Activated CD8-positive, alpha-beta T cell treated with anti-CD3 and anti-CD28 coated beads, Interleukin-2, amount 10 ng/mL, durations not matched to agents 7 days and 5 days (primary cell): ENCODE results near the gene TTLL5. TPM values are rescaled to one million over a fixed set of nuclear protein-coding genes. Genes with fewer than 3 reads are reported as not detected.
"Not testable (repeated sequence)": the region's sequence is repeated elsewhere in the genome, so short reads cannot be mapped to it uniquely, and the experiment has no call there.

ENCODE experiments used
- ATAC-seq: fragments of 150-1000 bp; cut with Tn5 transposase; one replicate; pipeline ENCODE4 v1.10.0; 2021; ENCODE audit warnings: moderate library complexity
- CTCF ChIA-PET: fragments of 350-600 bp; sonication (Branson Sonifier 250); formaldehyde crosslinking; loops from one replicate; lab custom pipeline; 2021; ENCODE audit warnings: antibody characterized with exemption; lab: Charles Lee
- POLR2A ChIA-PET: fragments of 350-600 bp; sonication (Branson Sonifier 250); formaldehyde crosslinking; loops from one replicate; lab custom pipeline; 2021; ENCODE audit warnings: antibody characterized with exemption; lab: Charles Lee
- DNase-seq: peaks from one replicate; pipeline ENCODE4 v3.0.0-alpha.2; 2020
- H3K27ac Mint-ChIP-seq: one replicate; pipeline ENCODE4 v1.8.0; 2021; ENCODE audit warnings: mild to moderate bottlenecking, mixed read lengths
- H3K27me3 Mint-ChIP-seq: one replicate; pipeline ENCODE4 v1.8.0; 2021; ENCODE audit warnings: low read depth, mixed read lengths
- H3K36me3 Mint-ChIP-seq: one replicate; pipeline ENCODE4 v1.8.0; 2021; ENCODE audit warnings: low read depth, mixed read lengths
- H3K4me1 Mint-ChIP-seq: one replicate; pipeline ENCODE4 v1.8.0; 2021; ENCODE audit warnings: low read depth, mixed read lengths
- H3K4me3 Mint-ChIP-seq: one replicate; pipeline ENCODE4 v1.8.0; 2021; ENCODE audit warnings: mild to moderate bottlenecking, mixed read lengths
- H3K9me3 Mint-ChIP-seq: one replicate; pipeline ENCODE4 v1.8.0; 2022; ENCODE audit warnings: mixed read lengths; ENCODE audit not compliant: insufficient read depth
- total RNA-seq, 2 experiments: library from RNA; stranded (reverse); gene quantifications; one replicate each; pipeline ENCODE4 v1.2.3, GENCODE V29; 2021

TTLL5 gene
- total RNA-seq, 2 experiments from 2014 or later, result 40.1 to 45.0 TPM

DNA sequence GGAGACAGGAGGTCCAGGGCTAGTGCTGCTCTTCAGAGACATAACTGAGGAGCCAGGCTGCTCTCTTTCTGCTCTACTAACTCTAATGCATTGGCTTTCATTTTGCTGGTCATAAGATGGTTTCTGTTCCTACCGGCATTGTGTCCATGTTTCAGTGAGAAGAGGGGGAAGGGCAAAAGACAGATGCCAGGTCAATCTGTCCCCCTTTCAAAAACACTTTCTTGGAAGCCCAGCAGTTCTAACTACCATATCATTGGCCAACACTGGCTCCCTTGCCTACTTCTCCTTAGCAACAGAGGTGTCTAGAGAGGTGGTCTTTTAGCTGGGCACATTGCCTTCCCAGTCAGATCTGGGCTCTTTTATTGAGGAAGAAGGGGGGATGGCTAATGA is 256.9 kb downstream of the TTLL5 start:
- H3K27me3 Mint-ChIP-seq, result no peaks in the 10 kb centered on the region
- H3K27ac Mint-ChIP-seq, result no peak overlapping the region
- no peaks in the 10 kb centered on the region for H3K9me3 Mint-ChIP-seq
- no peaks in the 10 kb centered on the region for H3K4me1 Mint-ChIP-seq
- H3K4me3 Mint-ChIP-seq, result no peak overlapping the region
- ATAC-seq (no peak), DNase-seq (no peak)
- ChIA-PET CTCF (interaction anchor here (3.5 kb wide), 1 partner anchor 10 kb away, joined by 28 read pairs; no protein-coding TSS in a partner anchor), POLR2A (no interaction called here)
- H3K36me3 Mint-ChIP-seq, result no peaks in the 10 kb centered on the region

DNA sequence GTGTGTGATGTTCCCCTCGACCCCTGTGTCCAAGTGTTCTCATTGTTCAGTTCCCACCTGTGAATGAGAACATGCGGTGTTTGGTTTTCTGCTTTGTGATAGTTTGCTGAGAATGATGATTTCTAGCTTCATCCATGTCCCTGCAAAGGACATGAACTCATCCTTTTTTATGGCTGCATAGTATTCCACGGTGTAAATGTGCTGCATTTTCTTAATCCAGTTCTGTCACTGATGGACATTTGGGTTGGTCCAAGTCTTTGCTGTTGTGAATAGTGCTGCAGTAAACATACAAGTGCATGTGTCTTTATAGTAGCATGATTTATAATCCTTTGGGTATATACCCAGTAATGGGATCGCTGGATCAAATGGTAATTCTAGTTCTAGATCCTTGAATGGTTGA is 259.4 kb downstream of the TTLL5 start:
- DNase-seq, H3K27me3 Mint-ChIP-seq, H3K27ac Mint-ChIP-seq, ATAC-seq, H3K4me3 Mint-ChIP-seq, H3K4me1 Mint-ChIP-seq, H3K36me3 Mint-ChIP-seq, CTCF ChIA-PET, POLR2A ChIA-PET, H3K9me3 Mint-ChIP-seq: not testable (repeated sequence)

DNA sequence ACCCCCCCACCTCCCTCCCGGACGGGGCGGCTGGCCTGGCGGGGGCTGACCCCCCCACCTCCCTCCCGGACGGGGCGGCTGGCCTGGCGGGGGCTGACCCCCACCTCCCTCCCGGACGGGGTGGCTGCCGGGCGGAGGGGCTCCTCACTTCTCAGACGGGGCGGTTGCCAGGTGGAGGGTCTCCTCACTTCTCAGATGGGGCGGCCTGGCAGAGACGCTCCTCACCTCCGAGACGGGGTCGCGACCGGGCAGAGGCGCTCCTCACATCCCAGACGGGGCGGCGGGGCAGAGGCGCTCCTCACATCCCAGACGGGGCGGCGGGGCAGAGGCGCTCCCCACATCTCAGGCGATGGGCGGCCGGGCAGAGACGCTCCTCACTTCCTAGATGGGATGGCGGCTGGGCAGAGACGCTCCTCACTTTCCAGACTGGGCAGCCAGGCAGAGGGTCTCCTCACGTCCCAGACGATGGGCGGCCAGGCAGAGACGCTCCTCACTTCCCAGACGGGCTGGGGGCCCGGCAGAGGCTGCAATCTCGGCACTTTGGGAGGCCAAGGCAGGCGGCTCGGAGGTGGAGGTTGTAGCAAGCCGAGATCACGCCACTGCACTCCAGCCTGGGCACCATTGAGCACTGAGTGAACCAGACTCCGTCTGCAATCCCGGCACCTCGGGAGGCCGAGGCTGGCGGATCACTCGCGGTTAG is 264.2 kb downstream of the TTLL5 start:
- H3K36me3 Mint-ChIP-seq, H3K4me1 Mint-ChIP-seq, H3K9me3 Mint-ChIP-seq, CTCF ChIA-PET, H3K27ac Mint-ChIP-seq, H3K27me3 Mint-ChIP-seq, DNase-seq, ATAC-seq, POLR2A ChIA-PET, H3K4me3 Mint-ChIP-seq: not testable (repeated sequence)

DNA sequence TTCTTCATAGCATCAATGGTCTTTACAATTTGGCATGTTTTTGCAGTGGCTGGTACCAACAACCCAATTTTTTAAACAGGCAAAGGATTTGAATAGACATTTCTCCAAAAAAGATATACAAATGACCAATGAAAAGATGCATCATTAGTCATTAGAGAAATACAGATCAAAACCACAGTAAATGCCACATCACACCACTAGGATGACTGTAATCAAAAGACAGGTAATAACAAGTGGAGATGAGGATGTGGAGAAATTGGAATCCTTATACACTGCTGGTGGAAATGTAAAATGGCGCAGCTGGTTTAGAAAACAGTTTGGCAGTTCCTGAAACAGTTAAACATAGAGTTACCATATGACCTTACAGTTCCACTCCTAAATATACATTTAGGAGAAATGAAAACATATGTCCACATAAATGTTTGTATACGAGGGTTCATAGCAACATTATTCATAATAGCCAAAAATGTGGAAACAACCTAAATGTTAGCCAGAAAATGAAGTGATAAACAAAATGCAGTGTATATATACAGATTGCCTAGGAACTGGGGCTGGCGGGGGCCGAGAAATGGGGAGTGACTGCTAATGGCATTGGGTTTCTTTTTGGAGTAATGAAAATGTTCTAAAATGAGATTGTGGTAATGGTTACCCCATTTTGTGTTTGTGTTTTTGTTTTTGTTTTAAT is 265.5 kb downstream of the TTLL5 start:
- DNase-seq (no peak), ATAC-seq (no peak)
- Mint-ChIP-seq H3K9me3 (no peaks in the 10 kb centered on the region), H3K4me1 (no peaks in the 10 kb centered on the region), H3K4me3 (no peak overlapping the region), H3K36me3 (no peaks in the 10 kb centered on the region), H3K27me3 (no peaks in the 10 kb centered on the region), H3K27ac (no peak overlapping the region)
- ChIA-PET POLR2A (no interaction called here), CTCF (no interaction called here)

DNA sequence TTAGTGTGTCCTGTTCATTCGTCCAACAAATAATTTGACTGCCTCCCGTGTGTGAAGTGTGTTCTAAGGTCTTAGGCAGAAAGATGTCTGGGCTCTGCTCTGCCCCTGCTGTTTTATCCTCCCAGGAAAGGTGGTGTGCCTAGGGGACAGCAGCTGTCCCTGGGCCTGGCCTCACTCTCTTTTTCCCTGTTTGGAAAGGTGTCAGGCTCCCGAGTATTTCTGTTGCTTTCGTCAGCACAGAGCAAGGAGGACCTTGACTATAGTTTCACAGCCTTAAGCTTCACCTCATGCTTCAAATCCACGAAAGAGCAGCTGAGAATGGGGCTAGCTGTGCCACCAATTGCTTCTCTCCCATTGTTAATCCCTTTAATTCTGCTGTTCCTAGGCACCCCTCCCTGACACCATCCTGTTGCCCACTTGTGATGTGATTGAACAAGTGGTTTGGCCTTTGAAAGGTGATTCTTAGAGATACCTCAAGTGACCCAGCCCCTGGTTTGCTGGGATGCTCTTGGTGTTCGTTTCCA is 266.6 kb downstream of the TTLL5 start:
- Mint-ChIP-seq H3K9me3 (no peaks in the 10 kb centered on the region), H3K36me3 (no peaks in the 10 kb centered on the region), H3K27me3 (no peaks in the 10 kb centered on the region), H3K4me3 (no peak overlapping the region), H3K27ac (no peak overlapping the region), H3K4me1 (no peaks in the 10 kb centered on the region)
- ChIA-PET CTCF (interaction anchor here (1.1 to 1.2 kb wide), 2 partner anchors 21 to 51 kb away, joined by 3 to 4 read pairs; no protein-coding TSS in a partner anchor), POLR2A (no interaction called here)
- ATAC-seq (no peak), DNase-seq (no peak)

DNA sequence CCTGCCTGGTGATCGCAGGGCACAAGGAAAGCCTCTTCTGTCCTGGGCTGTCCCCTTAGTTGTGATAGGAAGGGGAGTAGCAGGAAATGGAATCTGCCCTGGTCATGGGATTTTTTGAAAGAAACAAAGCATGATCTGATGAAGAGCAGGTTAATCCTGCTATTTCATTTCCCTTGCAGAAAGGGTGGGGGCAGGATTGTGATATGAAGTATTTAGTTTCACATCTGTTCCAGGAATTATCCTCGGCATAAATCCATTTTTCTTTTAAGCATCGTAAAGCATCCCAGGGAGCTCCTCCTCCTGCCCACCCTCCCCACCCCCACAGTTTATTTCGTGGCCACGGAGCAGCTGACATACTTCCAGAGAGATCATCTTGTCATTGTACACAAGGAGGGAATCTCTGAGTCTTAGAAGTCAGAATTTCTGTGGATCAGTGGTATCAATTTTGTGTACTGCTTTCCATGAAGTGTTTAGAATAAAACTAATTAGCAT is 267.7 kb downstream of the TTLL5 start:
- ChIA-PET CTCF (interaction anchor here (1.2 kb wide), 1 partner anchor 50 kb away, joined by 3 read pairs; no protein-coding TSS in a partner anchor), POLR2A (no interaction called here)
- Mint-ChIP-seq H3K27me3 (no peaks in the 10 kb centered on the region), H3K4me3 (no peak overlapping the region), H3K4me1 (no peaks in the 10 kb centered on the region), H3K36me3 (no peaks in the 10 kb centered on the region), H3K9me3 (no peaks in the 10 kb centered on the region), H3K27ac (no peak overlapping the region)
- DNase-seq, result no peak
- no peak for ATAC-seq

DNA sequence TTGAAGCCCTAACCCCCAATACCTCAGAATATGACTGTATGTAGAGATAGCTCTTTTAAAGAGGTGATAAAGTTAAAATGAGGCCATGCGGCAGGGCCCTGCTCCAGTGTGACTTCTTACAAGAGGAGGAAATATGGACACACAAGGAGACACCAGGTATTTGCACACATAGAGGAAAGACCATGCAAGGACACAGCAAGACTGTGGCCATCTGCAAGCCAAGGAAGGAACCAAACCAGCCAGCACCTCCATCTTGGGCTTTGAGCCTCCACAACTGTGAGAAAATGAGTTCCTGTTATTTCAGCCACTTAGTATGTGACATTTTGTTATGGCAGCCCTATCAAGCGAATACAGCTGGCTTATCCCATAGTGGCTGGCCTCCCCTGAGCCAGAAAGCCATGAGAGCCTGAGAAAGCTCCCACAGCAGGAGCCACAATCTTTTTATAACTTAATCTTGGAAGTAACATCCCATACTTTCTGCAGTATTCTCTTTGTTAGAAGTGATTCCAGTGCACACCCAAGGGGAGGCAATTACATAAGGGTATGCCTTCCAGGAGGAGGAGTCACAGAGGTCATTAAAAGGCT is 272.8 kb downstream of the TTLL5 start:
- Mint-ChIP-seq H3K9me3 (no peaks in the 10 kb centered on the region), H3K4me1 (no peaks in the 10 kb centered on the region), H3K4me3 (no peak overlapping the region), H3K27me3 (no peaks in the 10 kb centered on the region), H3K27ac (no peak overlapping the region), H3K36me3 (no peaks in the 10 kb centered on the region)
- ATAC-seq, result no peak
- DNase-seq, result no peak
- POLR2A ChIA-PET, result no interaction called here
- CTCF ChIA-PET, result interaction anchor here (1.5 to 2.4 kb wide), 2 partner anchors 12 to 27 kb away, joined by 3 to 15 read pairs; no protein-coding TSS in a partner anchor

DNA sequence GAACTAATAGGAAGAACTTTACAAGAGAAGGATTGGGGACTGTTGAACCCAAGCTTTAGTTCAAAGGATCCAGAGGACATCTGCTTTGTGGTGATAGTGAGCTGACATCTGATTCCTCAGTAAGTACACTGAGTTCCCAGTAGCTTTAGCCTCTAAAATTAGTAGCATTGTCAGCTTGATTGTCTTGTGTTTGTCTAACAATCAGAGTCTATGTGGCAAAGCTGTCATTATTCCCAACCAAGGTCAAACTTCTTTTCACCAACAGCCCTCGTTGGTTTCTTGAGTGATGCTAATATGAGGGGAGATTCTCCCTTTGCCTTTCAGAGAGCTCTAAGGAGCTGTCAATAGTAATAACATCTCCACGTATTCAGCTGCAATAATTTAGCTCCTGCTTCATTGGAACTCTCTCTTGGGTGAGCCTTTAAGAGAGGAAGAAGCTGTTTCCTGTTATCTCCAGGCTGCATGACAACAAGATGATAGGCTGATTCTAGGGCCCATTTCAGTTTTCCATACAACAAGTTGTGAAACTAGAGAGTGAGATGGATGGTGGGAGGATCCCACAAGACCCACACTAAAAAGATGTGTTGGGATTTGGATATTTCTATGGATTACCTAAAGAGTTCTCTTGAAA is 274.1 kb downstream of the TTLL5 start:
- Mint-ChIP-seq H3K4me1 (no peaks in the 10 kb centered on the region), H3K27me3 (no peaks in the 10 kb centered on the region), H3K9me3 (no peaks in the 10 kb centered on the region), H3K36me3 (no peaks in the 10 kb centered on the region), H3K27ac (no peak overlapping the region), H3K4me3 (no peak overlapping the region)
- DNase-seq, result no peak
- ChIA-PET CTCF (interaction anchor here (0.6 to 2.4 kb wide), 5 partner anchors 10 to 87 kb away, joined by 3 to 15 read pairs (median 3); no protein-coding TSS in a partner anchor), POLR2A (no interaction called here)
- no peak for ATAC-seq

DNA sequence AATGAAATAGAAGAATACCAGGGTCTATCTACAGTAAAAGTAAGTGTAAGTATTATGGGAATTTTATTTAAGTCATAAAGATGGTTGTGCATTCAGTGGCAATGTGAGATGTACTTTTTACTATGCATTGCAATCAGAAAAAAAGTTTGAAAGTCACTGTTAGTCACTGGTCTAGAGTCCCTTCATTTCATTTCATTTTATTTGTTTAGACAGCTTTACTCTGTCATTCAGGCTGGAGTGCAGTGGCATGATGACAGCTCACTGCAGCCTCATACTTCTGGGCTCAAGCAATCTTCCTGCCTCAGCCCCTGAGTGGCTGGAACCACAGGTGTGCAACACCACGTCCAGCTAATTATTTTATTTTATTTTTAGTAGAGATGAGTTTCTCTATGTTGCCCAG is 278.2 kb downstream of the TTLL5 start:
- no peak for ATAC-seq
- no peak for DNase-seq
- ChIA-PET POLR2A (no interaction called here), CTCF (interaction anchor here (1.0 kb wide), 1 partner anchor 32 kb away, joined by 4 read pairs; no protein-coding TSS in a partner anchor)
- Mint-ChIP-seq H3K9me3 (no peaks in the 10 kb centered on the region), H3K27me3 (no peaks in the 10 kb centered on the region), H3K4me3 (no peak overlapping the region), H3K27ac (no peak overlapping the region), H3K4me1 (no peaks in the 10 kb centered on the region), H3K36me3 (peaks cover 3% of the 10 kb centered on the region)

DNA sequence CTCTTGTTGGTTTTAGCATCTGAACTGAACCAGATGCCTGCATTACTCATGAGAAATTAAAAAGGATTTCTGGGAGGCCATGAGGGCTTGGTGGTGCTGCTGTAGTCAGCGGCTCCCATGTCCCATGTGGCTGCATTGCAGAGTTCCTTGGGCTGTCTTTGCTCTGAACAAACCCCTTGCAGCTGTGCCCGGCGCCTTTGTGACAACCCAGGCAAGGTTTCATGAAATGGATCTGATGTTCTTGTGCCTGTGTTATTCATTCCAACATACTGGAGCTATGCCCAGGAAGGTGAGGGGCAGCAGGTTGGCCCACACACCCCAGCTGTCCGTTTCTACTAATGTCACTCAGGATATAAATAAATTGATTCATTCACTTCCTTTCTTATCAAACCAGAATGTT is 280.0 kb downstream of the TTLL5 start:
- DNase-seq, result no peak
- no peaks in the 10 kb centered on the region for H3K27me3 Mint-ChIP-seq
- H3K4me1 Mint-ChIP-seq, result no peaks in the 10 kb centered on the region
- ATAC-seq, result no peak
- peaks cover 3% of the 10 kb centered on the region for H3K36me3 Mint-ChIP-seq
- H3K9me3 Mint-ChIP-seq, result no peaks in the 10 kb centered on the region
- ChIA-PET POLR2A (no interaction called here), CTCF (no interaction called here)
- no peak overlapping the region for H3K27ac Mint-ChIP-seq
- no peak overlapping the region for H3K4me3 Mint-ChIP-seq

DNA sequence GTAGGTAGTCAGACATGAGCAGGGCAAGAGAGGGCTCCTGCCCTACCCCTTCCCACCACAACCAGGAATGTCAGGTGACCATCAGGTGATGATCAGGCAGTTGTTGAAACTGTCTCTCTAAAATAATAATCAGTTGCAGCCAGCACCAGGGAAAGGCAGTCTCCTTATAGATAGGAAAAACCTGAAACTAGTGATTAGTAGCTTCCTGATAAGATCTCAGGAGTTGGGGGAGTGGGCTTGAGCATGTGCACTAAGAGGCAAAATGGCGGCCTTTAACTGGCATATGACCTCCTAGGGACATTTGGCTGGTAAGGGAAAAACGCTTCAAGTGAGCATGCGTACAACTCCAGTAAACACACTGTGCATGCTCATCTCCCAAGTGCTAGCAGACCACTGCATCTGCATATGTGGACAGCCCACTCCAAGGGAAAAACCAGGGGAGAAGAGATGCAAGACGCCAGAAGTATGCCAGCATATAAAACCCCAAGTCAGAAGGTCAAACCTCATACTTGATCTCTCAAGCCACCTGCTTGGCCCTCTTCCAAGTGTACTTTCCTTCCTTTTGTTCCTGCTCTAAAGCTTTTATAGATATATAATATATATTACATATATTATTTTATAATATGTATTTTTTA is 283.7 kb downstream of the TTLL5 start:
- Mint-ChIP-seq H3K27me3 (no peaks in the 10 kb centered on the region), H3K36me3 (peaks cover 3% of the 10 kb centered on the region), H3K27ac (no peak overlapping the region), H3K4me3 (no peak overlapping the region), H3K9me3 (no peaks in the 10 kb centered on the region), H3K4me1 (no peaks in the 10 kb centered on the region)
- no peak for ATAC-seq
- CTCF ChIA-PET, result interaction anchor here (1.3 to 1.9 kb wide), 2 partner anchors 10 to 38 kb away, joined by 3 read pairs; no protein-coding TSS in a partner anchor
- POLR2A ChIA-PET, result no interaction called here
- DNase-seq, result no peak
